Endothelial cell of umbilical vein (primary cell): ENCODE data around the gene TMEM254. TPM values are rescaled to one million over a fixed set of nuclear protein-coding genes. Genes with fewer than 3 reads are reported as not detected.

Source experiments
- BruUV-seq: library from RNA; stranded (reverse); fragments of 400-500 nt; replicated peaks from 2 replicates; lab custom pipeline; 2021; lab: Mats Ljungman, UMichigan
- CTCF ChIA-PET: fragments of 300-600, 350-600 bp; sonication (Branson Sonifier 250); formaldehyde crosslinking; loops from one replicate; lab custom pipeline; 2021; ENCODE audit warnings: antibody characterized with exemption, inconsistent platforms; lab: Charles Lee
- POLR2A ChIA-PET: fragments of 300-600, 350-600 bp; sonication (Branson Sonifier 250); formaldehyde crosslinking; loops from one replicate; lab custom pipeline; 2021; ENCODE audit warnings: antibody characterized with exemption, inconsistent platforms; lab: Charles Lee
- DNase-seq: peaks from one replicate; pipeline ENCODE4 v3.0.0-alpha.2; 2011; ENCODE audit warnings: low read depth, low spot score
- FAIRE-seq: peaks from 2 replicates; lab custom pipeline; 2011; peaks lifted over from hg19 to GRCh38; lab: Jason Lieb, UNC
- H2AFZ ChIP-seq: 2 replicates; pipeline ENCODE4 v1.6.0; 2012; ENCODE audit warnings: low read depth, low read length, control low read depth, inconsistent platforms
- H3K27ac ChIP-seq: 2 replicates; pipeline ENCODE4 v1.5.1; 2011; ENCODE audit warnings: low read depth, mild to moderate bottlenecking, control low read depth, low read length, moderate library complexity; ENCODE audit not compliant: insufficient read depth
- H3K27me3 ChIP-seq, 2 experiments: 2 replicates each; pipeline versions ENCODE4 v1.6.0 to v1.6.1; 2011; ENCODE audit warnings: low read length in 2 of 2, mixed read lengths in 1 of 2; ENCODE audit not compliant: control insufficient read depth in 2 of 2, insufficient read depth in 2 of 2
- H3K36me3 ChIP-seq, 2 experiments: 2 replicates in 1 of 2; 3 replicates in 1 of 2; pipeline ENCODE4 v1.5.1; 2011; ENCODE audit warnings: low read length in 2 of 2, mild to moderate bottlenecking in 1 of 2, moderate library complexity in 1 of 2; ENCODE audit not compliant: control insufficient read depth in 2 of 2, insufficient read depth in 2 of 2; ENCODE audit errors: extremely low read depth in 1 of 2
- H3K4me1 ChIP-seq: 3 replicates; pipeline ENCODE4 v1.5.1; 2011; ENCODE audit warnings: mild to moderate bottlenecking, low read length; ENCODE audit not compliant: control insufficient read depth, insufficient read depth; ENCODE audit errors: extremely low read depth
- H3K4me2 ChIP-seq: 2 replicates; pipeline ENCODE4 v1.6.1; 2011; ENCODE audit warnings: low read length, control low read depth, mixed read lengths; ENCODE audit not compliant: insufficient read depth
- H3K4me3 ChIP-seq, 3 experiments: fragments of 200-600 bp in 1 of 3; sonication (generic), shearing (Covaris generic) in 1 of 3; replicated peaks in 1 of 3; 2 replicates each; pipeline ENCODE4 v1.5.1; 2011 to 2016; ENCODE audit warnings: control low read depth in 3 of 3, low read length in 3 of 3, mild to moderate bottlenecking in 2 of 3, inconsistent platforms in 1 of 3, low read depth in 1 of 3, moderate library complexity in 1 of 3; ENCODE audit not compliant: insufficient read depth in 1 of 3
- H3K79me2 ChIP-seq: 2 replicates; pipeline ENCODE4 v1.6.0; 2012; ENCODE audit warnings: low read length, inconsistent platforms; ENCODE audit not compliant: control insufficient read depth, insufficient read depth
- H3K9ac ChIP-seq: replicated peaks from 2 replicates; pipeline ENCODE3; 2011; ENCODE audit warnings: low read length, control low read depth; ENCODE audit not compliant: insufficient read depth; ENCODE audit errors: extremely low read depth
- H3K9me1 ChIP-seq: replicated peaks from 3 replicates; pipeline ENCODE4 v1.6.0; 2011; ENCODE audit warnings: mild to moderate bottlenecking, low read length; ENCODE audit not compliant: control insufficient read depth, insufficient read depth; ENCODE audit errors: extremely low read depth
- H3K9me3 ChIP-seq: replicated peaks from 2 replicates; pipeline ENCODE4 v1.5.1; 2012; ENCODE audit warnings: low read length, inconsistent platforms; ENCODE audit not compliant: control insufficient read depth, insufficient read depth
- H4K20me1 ChIP-seq: replicated peaks from 2 replicates; pipeline ENCODE3; 2011; ENCODE audit warnings: mild to moderate bottlenecking, low read length; ENCODE audit not compliant: control insufficient read depth, insufficient read depth; ENCODE audit errors: extremely low read depth
- CTCF ChIP-seq, 2 donors: IDR thresholded peaks; 1 replicate in 1 of 2; 2 replicates in 1 of 2; pipeline ENCODE4 v1.5.1; 2011; ENCODE audit warnings: low read length in 2 of 2, mild to moderate bottlenecking in 2 of 2, moderate library complexity in 2 of 2, control low read depth in 1 of 2, inconsistent platforms in 1 of 2, low read depth in 1 of 2; ENCODE audit not compliant: insufficient read depth in 1 of 2; ENCODE audit errors: extremely low read depth in 1 of 2
- EZH2 ChIP-seq: IDR thresholded peaks from 2 replicates; pipeline ENCODE4 v1.6.1; 2012; ENCODE audit warnings: borderline replicate concordance, low read depth, mild to moderate bottlenecking, moderate library complexity, low read length, inconsistent platforms; ENCODE audit not compliant: severe bottlenecking
- FOS ChIP-seq: IDR thresholded peaks from 2 replicates; pipeline ENCODE4 v1.6.1; 2011; ENCODE audit warnings: mild to moderate bottlenecking, low read length, moderate library complexity, borderline replicate concordance; ENCODE audit not compliant: insufficient read depth
- GATA2 ChIP-seq: IDR thresholded peaks from 2 replicates; pipeline ENCODE4 v1.7.0; 2011; ENCODE audit warnings: low read depth, mild to moderate bottlenecking, moderate library complexity, mixed read lengths, low read length; ENCODE audit not compliant: insufficient read length, insufficient read depth
- JUN ChIP-seq: IDR thresholded peaks from 2 replicates; pipeline ENCODE4 v1.6.1; 2011; ENCODE audit warnings: borderline replicate concordance, low read depth; ENCODE audit not compliant: insufficient read length, insufficient read depth
- MAX ChIP-seq: IDR thresholded peaks from 2 replicates; pipeline ENCODE4 v1.6.1; 2011; ENCODE audit not compliant: insufficient read depth, insufficient read length
- MYC ChIP-seq: IDR thresholded peaks from one replicate; pipeline ENCODE4 v1.6.1; 2011; ENCODE audit warnings: mild to moderate bottlenecking, low read depth, low read length
- POLR2A ChIP-seq: IDR thresholded peaks from 2 replicates; pipeline ENCODE4 v1.6.1; 2012; ENCODE audit warnings: low read depth, mild to moderate bottlenecking, control low read depth, low read length
- POLR2AphosphoS5 ChIP-seq: IDR thresholded peaks from 2 replicates; pipeline ENCODE4 v1.6.1; 2012; ENCODE audit warnings: low read depth, mild to moderate bottlenecking, control low read depth, low read length, moderate library complexity; ENCODE audit not compliant: insufficient read depth
- dilution Hi-C: fragments of 300-500 bp; cut with MboI; formaldehyde crosslinking; loops from one replicate; pipeline ENCODE4 v1.15.0; 2019; ENCODE audit warnings: low sequenced_read_pairs; ENCODE audit not compliant: extremely low pct_ligation_motif_present
- intact Hi-C: fragments of 100-400 bp; cut with micrococcal nuclease; formaldehyde crosslinking; loops from one replicate; pipeline ENCODE4 v1.10.0; 2022
- polyA plus RNA-seq, 4 experiments: library from polyadenylated mRNA; depleted of rRNA in 3 of 4; stranded (reverse) in 3 of 4; unstranded in 1 of 4; fragments of >200 nt; gene quantifications; 2 replicates each; pipeline versions ENCODE4 v1.2.1 to v1.2.3, GENCODE V29; 2011 to 2012; ENCODE audit warnings: missing spikeins in 1 of 4
- total RNA-seq: library from RNA; stranded (reverse); gene quantifications from 2 replicates; pipeline ENCODE4 v1.2.3, GENCODE V29; 2021

The TMEM254 gene
- total and polyA plus RNA-seq, 2 donors (not counting 3 experiments of a cell fraction or from before 2014, with no cell fraction given): 10.1 to 13.4 TPM

- no peak overlapping the region for H3K9ac ChIP-seq
- no peak for FAIRE-seq
- H3K9me3 ChIP-seq: no peaks in the 10 kb centered on the region
- H3K27me3 ChIP-seq: no peaks in the 10 kb centered on the region
- H3K27ac ChIP-seq: no peak overlapping the region
- no peak for TF ChIP-seq MYC
- TF ChIP-seq CTCF (IDR thresholded peaks at IDR 0.05; ENCODE audit: extremely low read depth in 1 of 2, insufficient read depth in 1 of 2, low read depth in 1 of 2, low read length in 2 of 2): no peak
- no peak for TF ChIP-seq POLR2AphosphoS5
- TF ChIP-seq POLR2A: no peak
- no peak for TF ChIP-seq GATA2
- TF ChIP-seq EZH2: no peak
- no peak for TF ChIP-seq MAX
- no peak for TF ChIP-seq FOS
- no peak for TF ChIP-seq JUN
- POLR2A ChIA-PET: no interaction called here
- H3K9me1 ChIP-seq: no peaks in the 10 kb centered on the region
- H3K4me2 ChIP-seq: no peak overlapping the region
- no peaks in the 10 kb centered on the region for H3K36me3 ChIP-seq
- intact Hi-C loops (no loop called here), dilution Hi-C loops (no loop called here)
- H3K79me2 ChIP-seq: no peaks in the 10 kb centered on the region
- peaks cover 8% of the 10 kb centered on the region for H3K4me1 ChIP-seq
- CTCF ChIA-PET: interaction anchor here (9.1 kb wide), 1 partner anchor 78 kb away, joined by 320 read pairs; no protein-coding TSS in a partner anchor
- no peaks in the 10 kb centered on the region for H4K20me1 ChIP-seq
- DNase-seq: no peak
- no peak overlapping the region for H3K4me3 ChIP-seq
- BruUV-seq: no TSS peak
- no peak overlapping the region for H2AFZ ChIP-seq
These were observed 63.4 kb downstream of the TMEM254 start for GRCh38 chr10:80141696-80142460.

Other genes with a start within 250 kb of the TMEM254 start
- gene SFTPD, start 129.6 kb upstream of the TMEM254 start, total RNA-seq: not detected in 2 replicates
- gene SFTPD, start 129.6 kb upstream of the TMEM254 start, polyA plus RNA-seq: not detected in 2 replicates
- 1.7 and 2.1 TPM in 2 replicates for gene PLAC9, start 54.1 kb downstream of the TMEM254 start, total RNA-seq
- gene PLAC9, start 54.1 kb downstream of the TMEM254 start, polyA plus RNA-seq: 2.0 and 3.6 TPM in 2 replicates
- gene ANXA11, start 126.9 kb downstream of the TMEM254 start, total RNA-seq: 122 and 143 TPM in 2 replicates
- gene ANXA11, start 126.9 kb downstream of the TMEM254 start, polyA plus RNA-seq: 59.2 and 68.0 TPM in 2 replicates
- gene MAT1A, start 211.0 kb downstream of the TMEM254 start, total RNA-seq: not detected in 2 replicates
- not detected in 2 replicates for gene MAT1A, start 211.0 kb downstream of the TMEM254 start, polyA plus RNA-seq